NK-92 (cell line): Measurements from ENCODE around the gene POTEG.
"Not testable (repeated sequence)": the region's sequence is repeated elsewhere in the genome, so short reads cannot be mapped to it uniquely, and the experiment has no call there.

Experiments
- DNase-seq: peaks from one replicate; lab custom pipeline; 2025; ENCODE audit not compliant: unreplicated experiment; lab: John Stamatoyannopoulos, UW

POTEG gene

GRCh38 chr14:19434241-19434640 lies at the start of gene POTEG:
Gene POTEG, minus strand, starts transcription at chr14:19434341. Its CDS starts 52 bp downstream, at chr14:19434289.
- not testable (repeated sequence) for DNase-seq

- DNase-seq, result not testable (repeated sequence)
Observed at GRCh38 chr14:19482093-19482492, 48.0 kb upstream of the POTEG start.

- DNase-seq, result not testable (repeated sequence)
Observed at GRCh38 chr14:19481421-19481820, 47.3 kb upstream of the POTEG start.

- DNase-seq, result not testable (repeated sequence)
Observed at GRCh38 chr14:19480491-19480890, 46.4 kb upstream of the POTEG start.

GRCh38 chr14:19445761-19446160 lies 11.6 kb upstream of the POTEG start:
- not testable (repeated sequence) for DNase-seq

- DNase-seq, result not testable (repeated sequence)
Observed at GRCh38 chr14:19439826-19440225, 5.7 kb upstream of the POTEG start.

- DNase-seq, result not testable (repeated sequence)
Observed at GRCh38 chr14:19439219-19439618, 5.1 kb upstream of the POTEG start.

GRCh38 chr14:19437126-19437443 lies 2.9 kb upstream of the POTEG start:
- DNase-seq, result not testable (repeated sequence)

- not testable (repeated sequence) for DNase-seq
Observed at GRCh38 chr14:19436311-19437125, 2.4 kb upstream of the POTEG start.

- DNase-seq, result not testable (repeated sequence)
Observed at GRCh38 chr14:19435852-19436251, 1.7 kb upstream of the POTEG start.

- not testable (repeated sequence) for DNase-seq
Observed at GRCh38 chr14:19434891-19435290, 750 bp upstream of the POTEG start.

- not testable (repeated sequence) for DNase-seq
Observed at GRCh38 chr14:19433765-19434164, 376 bp downstream of the POTEG start.

- not testable (repeated sequence) for DNase-seq
Observed at GRCh38 chr14:19408519-19408918, 25.6 kb downstream of the POTEG start.

- not testable (repeated sequence) for DNase-seq
Observed at GRCh38 chr14:19402097-19402496, 32.0 kb downstream of the POTEG start.

- DNase-seq, result not testable (repeated sequence)
Observed at GRCh38 chr14:19394727-19395126, 39.4 kb downstream of the POTEG start.

- not testable (repeated sequence) for DNase-seq
Observed at GRCh38 chr14:19390230-19390629, 43.9 kb downstream of the POTEG start.

- DNase-seq, result not testable (repeated sequence)
Observed at GRCh38 chr14:19388741-19389140, 45.4 kb downstream of the POTEG start.

GRCh38 chr14:19386996-19387395 lies 47.1 kb downstream of the POTEG start:
- not testable (repeated sequence) for DNase-seq

GRCh38 chr14:19386309-19386708 lies 47.8 kb downstream of the POTEG start:
- not testable (repeated sequence) for DNase-seq

- DNase-seq, result not testable (repeated sequence)
Observed at GRCh38 chr14:19384088-19384781, 49.9 kb downstream of the POTEG start.

- DNase-seq, result not testable (repeated sequence)
Observed at GRCh38 chr14:19383008-19383584, 51.0 kb downstream of the POTEG start.

- not testable (repeated sequence) for DNase-seq
Observed at GRCh38 chr14:19380137-19380536, 54.0 kb downstream of the POTEG start.
